WI38 (cell line): ENCODE measurements around the gene PCED1B.

Experiments
- H3K4me3 ChIP-seq: 2 replicates; pipeline ENCODE4 v1.5.1; 2011; ENCODE audit warnings: low read depth, mild to moderate bottlenecking, control low read depth, low read length
- CTCF ChIP-seq: IDR thresholded peaks from 2 replicates; pipeline ENCODE4 v1.5.1; 2012; ENCODE audit warnings: low read depth, mild to moderate bottlenecking, control low read depth, low read length

Gene PCED1B

GRCh38 chr12:47102845-47103651 is 23.6 kb downstream of the PCED1B start:
- no peak overlapping the region for H3K4me3 ChIP-seq
- TF ChIP-seq CTCF = no peak

- TF ChIP-seq CTCF = no peak
- no peak overlapping the region for H3K4me3 ChIP-seq
Observed at GRCh38 chr12:47105914-47106674, 26.7 kb downstream of the PCED1B start.

DNA sequence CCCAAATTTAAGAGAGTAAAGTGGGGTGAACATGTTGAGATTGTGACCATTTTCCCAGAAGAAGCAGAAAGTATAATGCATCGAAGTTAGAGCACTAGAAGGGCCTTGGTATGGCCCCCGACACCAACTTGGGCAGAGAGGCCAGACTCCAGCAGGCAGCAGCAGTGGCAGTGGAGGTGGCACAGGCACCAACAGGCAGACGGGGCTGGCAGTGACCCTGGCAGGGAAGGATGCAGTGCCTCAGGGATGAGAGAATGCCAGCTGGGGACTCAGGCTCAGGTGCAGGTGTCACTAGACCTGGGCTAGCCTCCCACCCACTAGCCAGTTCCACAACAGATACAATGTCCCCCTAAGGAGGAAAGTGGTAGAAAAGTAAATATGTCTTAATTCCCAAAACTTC is 28.0 kb downstream of the PCED1B start:
- TF ChIP-seq CTCF = no peak

DNA sequence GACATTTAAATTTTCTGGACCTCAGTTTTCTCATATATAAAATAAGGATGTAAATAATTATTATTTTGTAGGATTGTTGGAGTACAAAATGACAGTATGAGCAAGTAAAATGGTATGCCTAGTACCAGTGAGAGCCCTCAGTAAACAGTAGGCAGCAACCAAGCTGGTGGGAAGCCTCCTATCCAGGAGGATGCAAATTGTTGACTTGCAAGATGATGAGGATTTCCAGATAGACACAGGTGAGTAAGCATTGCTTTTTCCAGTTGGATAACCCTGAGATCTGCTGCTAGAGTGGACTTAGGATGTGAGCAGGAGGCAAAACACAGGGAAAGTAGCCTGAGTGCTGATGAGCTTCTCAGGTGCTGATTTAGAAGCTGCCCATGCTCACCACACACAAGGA is 28.5 kb downstream of the PCED1B start:
- H3K4me3 ChIP-seq = no peak overlapping the region

More for the DNA sequence above, 28.0 kb downstream of the PCED1B start:
- H3K4me3 ChIP-seq = no peak overlapping the region

GRCh38 chr12:47110011-47110541 is 30.7 kb downstream of the PCED1B start:
- no peak overlapping the region for H3K4me3 ChIP-seq
- TF ChIP-seq CTCF = no peak

More for the DNA sequence above, 28.5 kb downstream of the PCED1B start:
- TF ChIP-seq CTCF = no peak

GRCh38 chr12:47110718-47111391 is 31.4 kb downstream of the PCED1B start:
- H3K4me3 ChIP-seq = no peak overlapping the region
- TF ChIP-seq CTCF = no peak

- no peak overlapping the region for H3K4me3 ChIP-seq
- no peak for TF ChIP-seq CTCF
Observed at GRCh38 chr12:47111392-47111778, 32.0 kb downstream of the PCED1B start.
